Activated T-helper 2 cell treated with anti-CD3 and anti-CD28 coated beads, Interferon-gamma antibody, Interleukin-2, Interleukin-4, amounts not matched to agents 10 μg/mL and 5 μg/mL and 100 μg/mL, durations not matched to agents 14 hours and 24 hours and 36 hours (primary cell): Measurements from ENCODE around the gene RASGEF1B. TPM values are rescaled to one million over a fixed set of nuclear protein-coding genes. Genes with fewer than 3 reads are reported as not detected.

Source experiments
- DNase-seq: peaks from one replicate; pipeline ENCODE4 v3.0.0; 2021; ENCODE audit warnings: low spot score
- H3K27ac Mint-ChIP-seq: one replicate; pipeline ENCODE4 v1.8.0; 2021; ENCODE audit warnings: mixed read lengths
- H3K27me3 Mint-ChIP-seq: one replicate; pipeline ENCODE4 v1.8.0; 2021; ENCODE audit warnings: low read depth, mixed read lengths
- H3K36me3 Mint-ChIP-seq: one replicate; pipeline ENCODE4 v1.8.0; 2021; ENCODE audit warnings: low read depth, mixed read lengths
- H3K4me1 Mint-ChIP-seq: one replicate; pipeline ENCODE4 v1.8.0; 2021; ENCODE audit warnings: low read depth, mixed read lengths
- H3K4me3 Mint-ChIP-seq: one replicate; pipeline ENCODE4 v1.8.0; 2021; ENCODE audit warnings: low read depth, mild to moderate bottlenecking, moderate library complexity, mixed read lengths
- H3K9me3 Mint-ChIP-seq: one replicate; pipeline ENCODE4 v1.8.0; 2021; ENCODE audit warnings: mixed read lengths
- intact Hi-C: fragments of 100-400 bp; cut with micrococcal nuclease; formaldehyde crosslinking; loops from one replicate; pipeline ENCODE4 v1.15.1; 2023
- total RNA-seq: library from RNA; stranded (reverse); gene quantifications from 2 replicates; pipeline ENCODE4 v1.2.3, GENCODE V29; 2022

The RASGEF1B gene
- total RNA-seq, 1 donor from 2014 or later, result 0.39 TPM

GRCh38 chr4:81455897-81456296 lies 15.8 kb downstream of the RASGEF1B start:
- no peaks in the 10 kb centered on the region for H3K36me3 Mint-ChIP-seq
- no peak for DNase-seq
- peaks cover 6% of the 10 kb centered on the region for H3K4me1 Mint-ChIP-seq
- no peak overlapping the region for H3K4me3 Mint-ChIP-seq
- no peak overlapping the region for H3K27ac Mint-ChIP-seq
- H3K9me3 Mint-ChIP-seq, result no peaks in the 10 kb centered on the region
- intact Hi-C loops, result no loop called here
- H3K27me3 Mint-ChIP-seq, result no peaks in the 10 kb centered on the region

GRCh38 chr4:81454948-81455347 lies 16.8 kb downstream of the RASGEF1B start:
- Mint-ChIP-seq H3K4me3 (no peak overlapping the region), H3K27me3 (no peaks in the 10 kb centered on the region), H3K4me1 (peaks cover 6% of the 10 kb centered on the region), H3K9me3 (no peaks in the 10 kb centered on the region), H3K27ac (no peak overlapping the region), H3K36me3 (no peaks in the 10 kb centered on the region)
- DNase-seq, result no peak
- intact Hi-C loops, result no loop called here

- Mint-ChIP-seq H3K36me3 (no peaks in the 10 kb centered on the region), H3K4me1 (peaks cover 6% of the 10 kb centered on the region), H3K27ac (no peak overlapping the region), H3K27me3 (no peaks in the 10 kb centered on the region), H3K4me3 (no peak overlapping the region), H3K9me3 (no peaks in the 10 kb centered on the region)
- intact Hi-C loops, result no loop called here
- DNase-seq, result no peak
Observed at GRCh38 chr4:81454499-81454898, 17.2 kb downstream of the RASGEF1B start.

GRCh38 chr4:81453024-81453423 lies 18.7 kb downstream of the RASGEF1B start:
- Mint-ChIP-seq H3K27me3 (no peaks in the 10 kb centered on the region), H3K4me1 (peaks cover 6% of the 10 kb centered on the region), H3K9me3 (no peaks in the 10 kb centered on the region), H3K4me3 (no peak overlapping the region), H3K36me3 (no peaks in the 10 kb centered on the region), H3K27ac (no peak overlapping the region)
- intact Hi-C loops, result no loop called here
- no peak for DNase-seq

- Mint-ChIP-seq H3K4me3 (no peak overlapping the region), H3K27me3 (no peaks in the 10 kb centered on the region), H3K27ac (no peak overlapping the region), H3K4me1 (peaks cover 6% of the 10 kb centered on the region), H3K36me3 (no peaks in the 10 kb centered on the region), H3K9me3 (no peaks in the 10 kb centered on the region)
- DNase-seq, result no peak
- intact Hi-C loops, result no loop called here
Observed at GRCh38 chr4:81452452-81453006, 19.2 kb downstream of the RASGEF1B start.

- H3K9me3 Mint-ChIP-seq, result no peaks in the 10 kb centered on the region
- no peaks in the 10 kb centered on the region for H3K4me1 Mint-ChIP-seq
- no peak overlapping the region for H3K4me3 Mint-ChIP-seq
- no peaks in the 10 kb centered on the region for H3K36me3 Mint-ChIP-seq
- intact Hi-C loops, result no loop called here
- DNase-seq, result no peak
- H3K27me3 Mint-ChIP-seq, result no peaks in the 10 kb centered on the region
- H3K27ac Mint-ChIP-seq, result no peak overlapping the region
Observed at GRCh38 chr4:81449015-81449414, 22.7 kb downstream of the RASGEF1B start.

GRCh38 chr4:81447566-81448229 lies 24.0 kb downstream of the RASGEF1B start:
- H3K36me3 Mint-ChIP-seq, result no peaks in the 10 kb centered on the region

GRCh38 chr4:81446634-81447033 lies 25.1 kb downstream of the RASGEF1B start:
- no peaks in the 10 kb centered on the region for H3K36me3 Mint-ChIP-seq
- intact Hi-C loops, result no loop called here
- no peaks in the 10 kb centered on the region for H3K27me3 Mint-ChIP-seq
- no peaks in the 10 kb centered on the region for H3K9me3 Mint-ChIP-seq
- no peak overlapping the region for H3K4me3 Mint-ChIP-seq
- H3K27ac Mint-ChIP-seq, result no peak overlapping the region
- no peak for DNase-seq
- no peaks in the 10 kb centered on the region for H3K4me1 Mint-ChIP-seq

More at GRCh38 chr4:81447566-81448229, 24.0 kb downstream of the RASGEF1B start:
- Mint-ChIP-seq H3K27ac (no peak overlapping the region), H3K4me1 (no peaks in the 10 kb centered on the region), H3K27me3 (no peaks in the 10 kb centered on the region), H3K9me3 (no peaks in the 10 kb centered on the region), H3K4me3 (no peak overlapping the region)
- DNase-seq, result no peak
- intact Hi-C loops, result no loop called here

- Mint-ChIP-seq H3K4me3 (no peak overlapping the region), H3K4me1 (no peaks in the 10 kb centered on the region), H3K9me3 (no peaks in the 10 kb centered on the region), H3K27ac (no peak overlapping the region), H3K27me3 (no peaks in the 10 kb centered on the region), H3K36me3 (no peaks in the 10 kb centered on the region)
- DNase-seq, result no peak
- intact Hi-C loops, result no loop called here
Observed at GRCh38 chr4:81445196-81445595, 26.5 kb downstream of the RASGEF1B start.

- intact Hi-C loops, result no loop called here
- no peaks in the 10 kb centered on the region for H3K4me1 Mint-ChIP-seq
- DNase-seq, result no peak
- no peaks in the 10 kb centered on the region for H3K36me3 Mint-ChIP-seq
- H3K27me3 Mint-ChIP-seq, result no peaks in the 10 kb centered on the region
- no peak overlapping the region for H3K4me3 Mint-ChIP-seq
- H3K9me3 Mint-ChIP-seq, result no peaks in the 10 kb centered on the region
- no peak overlapping the region for H3K27ac Mint-ChIP-seq
Observed at GRCh38 chr4:81442484-81443085, 29.1 kb downstream of the RASGEF1B start.

- no peaks in the 10 kb centered on the region for H3K27me3 Mint-ChIP-seq
- H3K9me3 Mint-ChIP-seq, result no peaks in the 10 kb centered on the region
- no peaks in the 10 kb centered on the region for H3K36me3 Mint-ChIP-seq
- H3K4me3 Mint-ChIP-seq, result no peak overlapping the region
- intact Hi-C loops, result no loop called here
- H3K27ac Mint-ChIP-seq, result no peak overlapping the region
- H3K4me1 Mint-ChIP-seq, result no peaks in the 10 kb centered on the region
- no peak for DNase-seq
Observed at GRCh38 chr4:81440949-81441348, 30.8 kb downstream of the RASGEF1B start.

GRCh38 chr4:81436941-81437574 lies 34.6 kb downstream of the RASGEF1B start:
- Mint-ChIP-seq H3K9me3 (no peaks in the 10 kb centered on the region), H3K36me3 (no peaks in the 10 kb centered on the region), H3K27me3 (no peaks in the 10 kb centered on the region), H3K4me1 (no peaks in the 10 kb centered on the region), H3K4me3 (no peak overlapping the region), H3K27ac (no peak overlapping the region)
- intact Hi-C loops, result no loop called here
- no peak for DNase-seq

- Mint-ChIP-seq H3K9me3 (no peaks in the 10 kb centered on the region), H3K27ac (no peak overlapping the region), H3K4me3 (no peak overlapping the region), H3K36me3 (no peaks in the 10 kb centered on the region), H3K4me1 (no peaks in the 10 kb centered on the region), H3K27me3 (no peaks in the 10 kb centered on the region)
- no peak for DNase-seq
- intact Hi-C loops, result no loop called here
Observed at GRCh38 chr4:81436096-81436495, 35.6 kb downstream of the RASGEF1B start.
